ENCODE results near the gene ANO2.
"Not testable (repeated sequence)": the region's sequence is repeated elsewhere in the genome, so short reads cannot be mapped to it uniquely, and the experiment has no call there.

ANO2 gene

GRCh38 chr12:5723071-5723470, 222.0 kb downstream of the ANO2 start:
- DNase-seq (ENCODE audit: low spot score): peak; percentile 44

DNA sequence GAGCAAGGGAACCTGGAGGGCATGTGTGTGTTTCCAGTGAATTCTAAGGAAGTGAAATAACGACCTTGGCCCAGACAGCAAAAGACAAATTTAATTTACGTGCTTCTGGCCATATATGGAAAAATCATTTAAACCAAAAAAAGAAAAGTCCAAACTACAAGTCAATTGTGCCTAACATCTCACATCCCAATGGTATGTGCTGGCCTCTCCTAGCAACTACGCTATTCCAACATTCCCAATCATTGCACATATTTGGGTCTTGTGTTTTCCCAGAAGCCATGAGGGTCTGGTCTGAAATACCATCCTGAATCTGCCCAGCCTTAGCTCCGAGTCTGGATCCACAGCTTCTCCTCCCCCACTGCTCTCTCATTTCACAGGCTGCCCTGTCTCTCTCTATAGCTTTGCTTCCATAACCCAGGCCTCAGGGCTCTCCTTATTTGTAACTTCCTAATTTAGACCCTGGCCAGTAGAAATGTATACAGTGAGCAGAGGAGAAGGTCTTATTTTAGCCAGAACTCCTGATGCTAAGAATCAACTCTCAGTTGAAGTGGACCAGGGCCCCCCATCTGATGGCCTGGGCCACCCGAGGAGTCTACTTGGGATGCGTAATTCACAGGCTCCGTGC, 224.6 kb downstream of the ANO2 start:
- peak; percentile 43 for DNase-seq (ENCODE audit: low spot score)

- peak; percentile 41 for DNase-seq (ENCODE audit: low spot score)
Measured at GRCh38 chr12:5718680-5719079, 226.4 kb downstream of the ANO2 start.

- peak; percentile 10 for DNase-seq (ENCODE audit: low spot score)
Measured at GRCh38 chr12:5718073-5718472, 227.0 kb downstream of the ANO2 start.

GRCh38 chr12:5716976-5717375, 228.1 kb downstream of the ANO2 start:
- peak; percentile 21 for DNase-seq (ENCODE audit: low spot score)

DNA sequence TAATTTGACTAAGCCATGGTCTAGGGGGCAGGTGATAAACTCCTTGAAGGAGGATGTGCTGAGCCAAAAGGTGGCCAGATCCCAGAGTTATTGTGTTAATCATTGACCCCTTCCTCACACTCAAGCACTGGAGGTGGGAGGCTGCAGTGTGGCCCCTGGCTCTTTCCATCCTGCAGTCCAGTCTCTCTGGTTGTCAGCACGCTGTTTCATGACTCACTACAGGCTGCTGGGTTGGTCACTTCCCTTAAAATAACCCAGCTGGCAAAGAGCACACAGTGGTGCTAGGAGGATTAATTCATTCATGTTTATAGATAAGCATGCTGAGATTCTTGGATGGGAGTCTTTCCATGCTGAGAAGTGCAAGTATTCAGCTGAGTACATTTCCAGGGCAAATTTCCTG, 228.9 kb downstream of the ANO2 start:
- DNase-seq (ENCODE audit: low spot score): peak; percentile 29

- no peak for DNase-seq (ENCODE audit: low spot score)
Measured at GRCh38 chr12:5715021-5715420, 230.0 kb downstream of the ANO2 start.

- peak; percentile 30 for DNase-seq (ENCODE audit: low spot score)
Measured at GRCh38 chr12:5713599-5714081, 231.4 kb downstream of the ANO2 start.

- no peak for DNase-seq (ENCODE audit: low spot score)
Measured at GRCh38 chr12:5710260-5710878, 234.7 kb downstream of the ANO2 start.

DNA sequence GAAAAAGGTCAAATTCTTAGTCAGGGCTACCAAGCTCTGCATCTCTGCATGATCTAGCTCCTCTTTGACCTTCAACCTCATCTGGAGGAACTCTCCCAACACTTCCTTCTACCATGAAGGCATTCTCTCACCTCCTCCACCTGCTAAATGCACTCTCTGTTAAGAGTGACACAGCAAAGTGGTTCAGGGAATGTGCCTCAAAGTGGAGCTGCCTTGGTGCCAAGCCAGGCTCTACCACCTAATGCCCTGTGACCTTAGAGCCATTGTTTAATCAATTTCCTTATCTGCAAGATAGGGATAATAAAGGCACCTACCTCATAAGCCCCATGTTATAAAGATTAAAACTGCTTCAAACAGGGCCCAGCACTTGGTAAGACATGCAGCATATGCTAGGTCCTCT, 236.7 kb downstream of the ANO2 start:
- peak; percentile 10 for DNase-seq (ENCODE audit: low spot score)

- peak; percentile 28 for DNase-seq (ENCODE audit: low spot score)
Measured at GRCh38 chr12:5706247-5706646, 238.8 kb downstream of the ANO2 start.

DNA sequence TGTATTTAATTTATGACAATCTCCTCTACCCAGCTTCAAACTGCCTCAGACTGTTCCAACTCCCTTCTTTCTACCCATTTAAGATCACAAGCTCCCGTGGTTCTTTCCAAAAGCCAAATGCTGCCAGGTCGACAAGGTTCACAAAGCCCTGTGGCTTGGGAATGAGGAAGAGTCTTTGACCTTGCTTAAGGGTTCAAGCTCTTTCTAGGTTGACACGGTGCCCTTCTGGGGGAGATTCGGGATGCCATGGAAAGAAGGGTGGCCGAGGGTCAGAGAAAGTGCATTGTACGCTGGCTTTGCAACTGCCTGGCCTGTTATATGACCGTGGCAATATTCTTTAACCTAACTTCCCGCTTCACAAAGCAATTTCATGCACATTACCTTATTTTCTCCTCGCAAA, 239.3 kb downstream of the ANO2 start:
- peak; percentile 22 for DNase-seq (ENCODE audit: low spot score)

DNA sequence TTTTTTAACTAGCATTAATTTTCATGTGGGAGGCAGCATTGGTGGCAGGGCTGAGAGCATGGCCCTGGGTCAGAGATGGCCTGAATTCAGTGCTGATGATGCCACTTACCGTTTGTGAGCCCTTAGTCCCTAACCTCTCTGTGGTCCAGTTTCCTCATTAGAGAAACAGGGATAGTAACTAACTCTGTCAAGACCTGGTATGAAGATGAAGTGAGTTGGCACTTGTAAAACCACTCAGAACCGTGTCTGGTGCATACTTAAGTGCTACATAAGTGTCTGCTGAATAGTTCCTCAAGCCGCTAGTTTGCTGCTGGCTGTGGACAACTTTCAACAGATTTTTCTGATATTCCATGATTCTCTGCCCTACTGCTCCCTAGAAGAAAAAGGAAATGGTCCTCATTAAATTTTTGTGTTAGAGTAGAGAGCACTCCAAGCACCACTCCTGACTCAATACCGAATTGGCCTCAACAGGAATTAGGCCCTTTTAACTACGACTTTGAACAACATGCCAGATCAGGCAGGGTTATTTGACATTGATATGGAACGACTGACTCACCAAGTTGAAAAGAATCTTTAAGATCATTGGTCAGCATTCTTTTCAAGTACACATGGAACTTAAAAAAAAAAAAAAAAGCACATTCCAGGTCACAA, 250.2 kb downstream of the ANO2 start:
- no peak for DNase-seq (ENCODE audit: low spot score)

- no peak for DNase-seq (ENCODE audit: low spot score)
Measured at GRCh38 chr12:5692850-5693249, 252.2 kb downstream of the ANO2 start.

DNA sequence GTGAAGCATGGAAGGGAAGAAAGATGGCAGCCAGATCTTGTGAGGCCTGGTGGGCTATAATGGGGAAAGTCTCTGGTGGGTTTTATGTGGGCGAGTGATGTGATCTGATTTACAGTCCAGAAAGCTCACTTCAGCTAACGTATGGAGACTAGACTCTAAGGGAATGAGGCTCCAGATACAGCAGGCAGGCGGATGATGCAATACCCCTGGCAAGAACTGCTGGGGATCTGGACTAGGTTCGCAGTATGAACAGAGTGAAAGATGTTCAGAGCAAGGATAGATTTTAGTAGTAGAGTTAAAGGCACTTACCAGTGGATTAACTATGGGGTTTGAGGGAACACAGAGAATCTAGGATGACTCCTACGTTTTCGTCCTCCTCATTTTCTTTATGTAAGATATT, 253.1 kb downstream of the ANO2 start:
- DNase-seq (ENCODE audit: low spot score): no peak

DNA sequence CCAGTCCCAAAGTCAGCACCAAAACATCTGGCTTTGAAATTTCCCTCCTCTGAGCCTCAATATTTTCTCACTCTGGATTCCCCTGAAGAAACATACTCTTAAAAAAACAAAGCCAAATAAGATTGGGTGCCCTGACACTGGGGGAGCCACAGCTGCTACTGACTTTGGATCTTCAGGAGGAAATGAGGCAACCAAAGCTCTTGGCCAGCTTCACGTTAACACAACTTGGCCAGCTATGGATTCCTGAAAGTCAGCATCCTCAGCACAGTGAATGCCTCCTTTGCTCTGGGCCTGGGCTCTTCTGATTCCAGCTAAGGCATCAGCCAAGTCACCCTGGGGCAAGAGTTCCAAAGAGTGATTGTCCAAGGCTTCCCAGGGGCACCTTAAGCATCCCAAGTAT, 254.8 kb downstream of the ANO2 start:
- DNase-seq (ENCODE audit: low spot score): no peak

GRCh38 chr12:5689773-5690172, 255.3 kb downstream of the ANO2 start:
- no peak for DNase-seq (ENCODE audit: low spot score)

GRCh38 chr12:5688226-5688625, 256.8 kb downstream of the ANO2 start:
- DNase-seq (ENCODE audit: low spot score): no peak

GRCh38 chr12:5685935-5686334, 259.1 kb downstream of the ANO2 start:
- DNase-seq (ENCODE audit: low spot score): no peak

- no peak for DNase-seq (ENCODE audit: low spot score)
Measured at GRCh38 chr12:5684989-5685388, 260.1 kb downstream of the ANO2 start.

GRCh38 chr12:5682581-5682980, 262.5 kb downstream of the ANO2 start:
- no peak for DNase-seq (ENCODE audit: low spot score)

GRCh38 chr12:5678176-5678575, 266.9 kb downstream of the ANO2 start:
- no peak for DNase-seq (ENCODE audit: low spot score)

DNA sequence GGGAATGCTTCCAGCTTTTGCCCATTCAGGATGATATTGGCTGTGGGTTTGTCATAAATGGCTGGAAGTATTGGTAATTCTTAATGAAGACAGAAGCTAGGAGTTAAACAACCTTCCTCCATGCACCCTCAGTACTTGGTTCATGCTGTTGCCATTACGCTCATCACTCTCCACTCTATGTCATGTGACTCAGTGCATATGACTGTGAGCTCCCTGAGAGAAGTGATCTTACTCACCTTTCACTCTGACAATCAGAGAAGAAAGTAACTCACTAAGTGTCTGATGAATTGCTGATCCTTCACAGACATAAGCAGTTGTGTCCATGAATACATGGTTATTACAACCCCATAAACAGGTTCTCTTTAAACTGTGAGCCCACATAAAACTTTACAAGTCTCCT, 275.4 kb downstream of the ANO2 start:
- DNase-seq (ENCODE audit: low spot score): not testable (repeated sequence)
